ENCODE measurements around the gene SOX8.

- TF ChIP-seq NR2C1 (IDR thresholded peaks at IDR 0.05) (no peak), TCF12 (IDR thresholded peaks at IDR 0.05; ENCODE audit: low read depth, low read length) (no peak), FOXM1 (IDR thresholded peaks at IDR 0.05; ENCODE audit: low read depth, low read length) (no peak), SMAD1 (IDR thresholded peaks at IDR 0.05; ENCODE audit: low read depth, partially characterized antibody) (no peak), REST (IDR thresholded peaks at IDR 0.05; ENCODE audit: low read depth, low read length) (no peak), USF2 (IDR thresholded peaks at IDR 0.05; ENCODE audit: borderline replicate concordance, low read depth, low read length) (no peak)
- TF ChIP-seq, protein P1, sequence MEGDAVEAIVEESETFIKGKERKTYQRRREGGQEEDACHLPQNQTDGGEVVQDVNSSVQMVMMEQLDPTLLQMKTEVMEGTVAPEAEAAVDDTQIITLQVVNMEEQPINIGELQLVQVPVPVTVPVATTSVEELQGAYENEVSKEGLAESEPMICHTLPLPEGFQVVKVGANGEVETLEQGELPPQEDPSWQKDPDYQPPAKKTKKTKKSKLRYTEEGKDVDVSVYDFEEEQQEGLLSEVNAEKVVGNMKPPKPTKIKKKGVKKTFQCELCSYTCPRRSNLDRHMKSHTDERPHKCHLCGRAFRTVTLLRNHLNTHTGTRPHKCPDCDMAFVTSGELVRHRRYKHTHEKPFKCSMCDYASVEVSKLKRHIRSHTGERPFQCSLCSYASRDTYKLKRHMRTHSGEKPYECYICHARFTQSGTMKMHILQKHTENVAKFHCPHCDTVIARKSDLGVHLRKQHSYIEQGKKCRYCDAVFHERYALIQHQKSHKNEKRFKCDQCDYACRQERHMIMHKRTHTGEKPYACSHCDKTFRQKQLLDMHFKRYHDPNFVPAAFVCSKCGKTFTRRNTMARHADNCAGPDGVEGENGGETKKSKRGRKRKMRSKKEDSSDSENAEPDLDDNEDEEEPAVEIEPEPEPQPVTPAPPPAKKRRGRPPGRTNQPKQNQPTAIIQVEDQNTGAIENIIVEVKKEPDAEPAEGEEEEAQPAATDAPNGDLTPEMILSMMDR (IDR thresholded peaks at IDR 0.05 in 2 of 3, conservative IDR thresholded peaks at IDR 0.05 in 1 of 3; ENCODE audit: control insufficient read depth in 2 of 3, extremely low read depth in 1 of 3, insufficient read depth in 1 of 3, low read depth in 3 of 3, low read length in 3 of 3), result no peak
Measured at GRCh38 chr16:979859-980594, 1.5 kb upstream of the SOX8 start.

Data from GM12878 (cell line).